Measurements from ENCODE around the gene PFN3. TPM values are rescaled to one million over a fixed set of nuclear protein-coding genes. Genes with fewer than 3 reads are reported as not detected.

The PFN3 gene
- total and polyA plus RNA-seq, 2 of the 13 experiments (the other 11 are each of a cell fraction or from before 2014, with no cell fraction given) = not detected

- TF ChIP-seq ZBTB42 (CRISPR knock-in tag; IDR thresholded peaks at IDR 0.05) (no peak), ZNF616 (CRISPR knock-in tag; IDR thresholded peaks at IDR 0.05; ENCODE audit: low read depth) (no peak), HOXA7 (CRISPR knock-in tag; IDR thresholded peaks at IDR 0.05) (no peak), GATAD2A (CRISPR knock-in tag; IDR thresholded peaks at IDR 0.05) (no peak), FOXK2 (IDR thresholded peaks at IDR 0.05) (peak; percentile 59; the same call in 1 of the 2 replicates), TFDP1 (CRISPR knock-in tag; IDR thresholded peaks at IDR 0.05; ENCODE audit: borderline replicate concordance) (peak; percentile 38; the same call in 1 of the 2 replicates), TBP (CRISPR knock-in tag; IDR thresholded peaks at IDR 0.05) (no peak), HCFC1 (IDR thresholded peaks at IDR 0.05; ENCODE audit: low read depth, low read length) (no peak), ZBTB20 (CRISPR knock-in tag; IDR thresholded peaks at IDR 0.05; ENCODE audit: borderline replicate concordance, low read depth) (no peak), SPEN (CRISPR knock-in tag; IDR thresholded peaks at IDR 0.05; ENCODE audit: low read depth) (0 out of 2 replicates have a peak, but pooled peaks have one; percentile 19), ZNF570 (CRISPR knock-in tag; IDR thresholded peaks at IDR 0.05; ENCODE audit: borderline replicate concordance) (no peak), MEF2D (CRISPR knock-in tag; IDR thresholded peaks at IDR 0.05) (no peak), MED8 (CRISPR knock-in tag; IDR thresholded peaks at IDR 0.05; ENCODE audit: insufficient replicate concordance) (no peak), FOSL1 (CRISPR knock-in tag; IDR thresholded peaks at IDR 0.05; ENCODE audit: borderline replicate concordance) (no peak), ZNF776 (CRISPR knock-in tag; IDR thresholded peaks at IDR 0.05) (0 out of 2 replicates have a peak, but pooled peaks have one; percentile 44), ERF (CRISPR knock-in tag; IDR thresholded peaks at IDR 0.05) (no peak), THAP11 (CRISPR knock-in tag; IDR thresholded peaks at IDR 0.05) (no peak)
- TF ChIP-seq, protein P1, sequence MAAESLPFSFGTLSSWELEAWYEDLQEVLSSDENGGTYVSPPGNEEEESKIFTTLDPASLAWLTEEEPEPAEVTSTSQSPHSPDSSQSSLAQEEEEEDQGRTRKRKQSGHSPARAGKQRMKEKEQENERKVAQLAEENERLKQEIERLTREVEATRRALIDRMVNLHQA (CRISPR knock-in tag; IDR thresholded peaks at IDR 0.05) = no peak
- TF ChIP-seq, protein P2, sequence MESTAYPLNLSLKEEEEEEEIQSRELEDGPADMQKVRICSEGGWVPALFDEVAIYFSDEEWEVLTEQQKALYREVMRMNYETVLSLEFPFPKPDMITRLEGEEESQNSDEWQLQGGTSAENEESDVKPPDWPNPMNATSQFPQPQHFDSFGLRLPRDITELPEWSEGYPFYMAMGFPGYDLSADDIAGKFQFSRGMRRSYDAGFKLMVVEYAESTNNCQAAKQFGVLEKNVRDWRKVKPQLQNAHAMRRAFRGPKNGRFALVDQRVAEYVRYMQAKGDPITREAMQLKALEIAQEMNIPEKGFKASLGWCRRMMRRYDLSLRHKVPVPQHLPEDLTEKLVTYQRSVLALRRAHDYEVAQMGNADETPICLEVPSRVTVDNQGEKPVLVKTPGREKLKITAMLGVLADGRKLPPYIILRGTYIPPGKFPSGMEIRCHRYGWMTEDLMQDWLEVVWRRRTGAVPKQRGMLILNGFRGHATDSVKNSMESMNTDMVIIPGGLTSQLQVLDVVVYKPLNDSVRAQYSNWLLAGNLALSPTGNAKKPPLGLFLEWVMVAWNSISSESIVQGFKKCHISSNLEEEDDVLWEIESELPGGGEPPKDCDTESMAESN (CRISPR knock-in tag; conservative IDR thresholded peaks at IDR 0.05) = no peak
- TF ChIP-seq, protein P3, sequence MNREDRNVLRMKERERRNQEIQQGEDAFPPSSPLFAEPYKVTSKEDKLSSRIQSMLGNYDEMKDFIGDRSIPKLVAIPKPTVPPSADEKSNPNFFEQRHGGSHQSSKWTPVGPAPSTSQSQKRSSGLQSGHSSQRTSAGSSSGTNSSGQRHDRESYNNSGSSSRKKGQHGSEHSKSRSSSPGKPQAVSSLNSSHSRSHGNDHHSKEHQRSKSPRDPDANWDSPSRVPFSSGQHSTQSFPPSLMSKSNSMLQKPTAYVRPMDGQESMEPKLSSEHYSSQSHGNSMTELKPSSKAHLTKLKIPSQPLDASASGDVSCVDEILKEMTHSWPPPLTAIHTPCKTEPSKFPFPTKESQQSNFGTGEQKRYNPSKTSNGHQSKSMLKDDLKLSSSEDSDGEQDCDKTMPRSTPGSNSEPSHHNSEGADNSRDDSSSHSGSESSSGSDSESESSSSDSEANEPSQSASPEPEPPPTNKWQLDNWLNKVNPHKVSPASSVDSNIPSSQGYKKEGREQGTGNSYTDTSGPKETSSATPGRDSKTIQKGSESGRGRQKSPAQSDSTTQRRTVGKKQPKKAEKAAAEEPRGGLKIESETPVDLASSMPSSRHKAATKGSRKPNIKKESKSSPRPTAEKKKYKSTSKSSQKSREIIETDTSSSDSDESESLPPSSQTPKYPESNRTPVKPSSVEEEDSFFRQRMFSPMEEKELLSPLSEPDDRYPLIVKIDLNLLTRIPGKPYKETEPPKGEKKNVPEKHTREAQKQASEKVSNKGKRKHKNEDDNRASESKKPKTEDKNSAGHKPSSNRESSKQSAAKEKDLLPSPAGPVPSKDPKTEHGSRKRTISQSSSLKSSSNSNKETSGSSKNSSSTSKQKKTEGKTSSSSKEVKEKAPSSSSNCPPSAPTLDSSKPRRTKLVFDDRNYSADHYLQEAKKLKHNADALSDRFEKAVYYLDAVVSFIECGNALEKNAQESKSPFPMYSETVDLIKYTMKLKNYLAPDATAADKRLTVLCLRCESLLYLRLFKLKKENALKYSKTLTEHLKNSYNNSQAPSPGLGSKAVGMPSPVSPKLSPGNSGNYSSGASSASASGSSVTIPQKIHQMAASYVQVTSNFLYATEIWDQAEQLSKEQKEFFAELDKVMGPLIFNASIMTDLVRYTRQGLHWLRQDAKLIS (CRISPR knock-in tag; IDR thresholded peaks at IDR 0.05) = no peak
Measured at GRCh38 chr5:177426566-177427210, 26.2 kb upstream of the PFN3 start, which contains the start of gene GRK6 (continued).

Measured in HepG2 (cell line).